SK-N-SH treated with all-trans-retinoic acid at 6 μM for 48 hours (cell line): ENCODE results near the gene STAM.

Source experiments
- ATAC-seq: fragments of 200-7000 bp; cut with Tn5 transposase; 3 replicates; pipeline ENCODE4 v1.9.1; 2020; ENCODE audit warnings: mild to moderate bottlenecking, moderate library complexity
- ARNTL ChIP-seq: fragments of 450-650 bp; formaldehyde crosslinking; IDR thresholded peaks from 2 replicates; pipeline ENCODE4 v1.5.0; 2020; ENCODE audit warnings: low read depth, mild to moderate bottlenecking, moderate library complexity, borderline replicate concordance
- BACH2 ChIP-seq: fragments of 250-450 bp; sonication (Bioruptor Pico); IDR thresholded peaks from 2 replicates; pipeline ENCODE4 v1.9.0; 2021; ENCODE audit warnings: mild to moderate bottlenecking, borderline replicate concordance
- CREB5 ChIP-seq: fragments of 250-450 bp; sonication (Bioruptor Pico); IDR thresholded peaks from 2 replicates; pipeline ENCODE4 v1.5.1; 2020; ENCODE audit warnings: low read depth, mild to moderate bottlenecking, moderate library complexity
- CSDC2 ChIP-seq: fragments of 250-450 bp; sonication (Bioruptor Pico); IDR thresholded peaks from 2 replicates; pipeline ENCODE4 v1.5.0; 2020; ENCODE audit warnings: mild to moderate bottlenecking, moderate library complexity
- CSRNP3 ChIP-seq: fragments of 250-450 bp; sonication (Bioruptor Pico); IDR thresholded peaks from 2 replicates; pipeline ENCODE4 v1.5.1; 2021; ENCODE audit warnings: mild to moderate bottlenecking, moderate library complexity
- ESRRG ChIP-seq: fragments of 250-450 bp; sonication (Bioruptor Pico); IDR thresholded peaks from 2 replicates; pipeline ENCODE4 v1.6.1; 2021; ENCODE audit warnings: mild to moderate bottlenecking
- GLIS3 ChIP-seq: fragments of 250-450 bp; sonication (Bioruptor Pico); IDR thresholded peaks from 2 replicates; pipeline ENCODE4 v1.5.0; 2020; ENCODE audit warnings: mild to moderate bottlenecking, moderate library complexity
- ISL1 ChIP-seq: fragments of 250-450 bp; sonication (Bioruptor Pico); IDR thresholded peaks from 2 replicates; pipeline ENCODE4 v2.1.2; 2022; ENCODE audit warnings: mild to moderate bottlenecking, moderate library complexity
- OSR1 ChIP-seq: fragments of 250-450 bp; sonication (Bioruptor Pico); IDR thresholded peaks from 2 replicates; pipeline ENCODE4 v1.8.0; 2022; ENCODE audit warnings: moderate library complexity, mild to moderate bottlenecking, inconsistent platforms
- PPARA ChIP-seq: fragments of 250-450 bp; sonication (Bioruptor Pico); IDR thresholded peaks from 2 replicates; pipeline ENCODE4 v1.5.0; 2020; ENCODE audit warnings: mild to moderate bottlenecking, borderline replicate concordance
- RARB ChIP-seq: fragments of 250-450 bp; sonication (Bioruptor Pico); IDR thresholded peaks from 2 replicates; pipeline ENCODE4 v1.8.0; 2021; ENCODE audit warnings: mild to moderate bottlenecking, moderate library complexity
- SNAI2 ChIP-seq: fragments of 250-450 bp; sonication (Bioruptor Pico); IDR thresholded peaks from 2 replicates; pipeline ENCODE4 v1.5.0; 2020; ENCODE audit warnings: mild to moderate bottlenecking, moderate library complexity
- TOX ChIP-seq: fragments of 250-450 bp; sonication (Bioruptor Pico); IDR thresholded peaks from 2 replicates; pipeline ENCODE4 v1.8.0; 2021; ENCODE audit warnings: mild to moderate bottlenecking, moderate library complexity, borderline replicate concordance
- TSHZ2 ChIP-seq: fragments of 250-450 bp; sonication (Bioruptor Pico); IDR thresholded peaks from 2 replicates; pipeline ENCODE4 v1.5.0; 2020; ENCODE audit warnings: mild to moderate bottlenecking, moderate library complexity
- ZNF565 ChIP-seq: fragments of 450-650 bp; formaldehyde crosslinking; conservative IDR thresholded peaks from 2 replicates; pipeline ENCODE4 v1.5.0; 2020; ENCODE audit warnings: low read depth, mild to moderate bottlenecking, moderate library complexity
- ZNF8 ChIP-seq: fragments of 450-650 bp; formaldehyde crosslinking; IDR thresholded peaks from 2 replicates; pipeline ENCODE4 v1.5.0; 2020; ENCODE audit warnings: mild to moderate bottlenecking, moderate library complexity
- TF ChIP-seq, protein P1 (sequence below): fragments of 250-450 bp; sonication (Bioruptor Pico); IDR thresholded peaks from 2 replicates; pipeline ENCODE4 v1.8.0; 2020; ENCODE audit warnings: mild to moderate bottlenecking, moderate library complexity, borderline replicate concordance
- TF ChIP-seq, protein P2 (sequence below): fragments of 250-450 bp; sonication (Bioruptor Pico); IDR thresholded peaks from 2 replicates; pipeline ENCODE4 v1.8.0; 2021; ENCODE audit warnings: low read depth, mild to moderate bottlenecking, moderate library complexity, borderline replicate concordance

The STAM gene

GRCh38 chr10:17624996-17625395 lies 19.0 kb upstream of the STAM start:
- TF ChIP-seq PPARA: no peak
- no peak for TF ChIP-seq ZNF565 (CRISPR knock-in tag)
- TF ChIP-seq, protein P1, sequence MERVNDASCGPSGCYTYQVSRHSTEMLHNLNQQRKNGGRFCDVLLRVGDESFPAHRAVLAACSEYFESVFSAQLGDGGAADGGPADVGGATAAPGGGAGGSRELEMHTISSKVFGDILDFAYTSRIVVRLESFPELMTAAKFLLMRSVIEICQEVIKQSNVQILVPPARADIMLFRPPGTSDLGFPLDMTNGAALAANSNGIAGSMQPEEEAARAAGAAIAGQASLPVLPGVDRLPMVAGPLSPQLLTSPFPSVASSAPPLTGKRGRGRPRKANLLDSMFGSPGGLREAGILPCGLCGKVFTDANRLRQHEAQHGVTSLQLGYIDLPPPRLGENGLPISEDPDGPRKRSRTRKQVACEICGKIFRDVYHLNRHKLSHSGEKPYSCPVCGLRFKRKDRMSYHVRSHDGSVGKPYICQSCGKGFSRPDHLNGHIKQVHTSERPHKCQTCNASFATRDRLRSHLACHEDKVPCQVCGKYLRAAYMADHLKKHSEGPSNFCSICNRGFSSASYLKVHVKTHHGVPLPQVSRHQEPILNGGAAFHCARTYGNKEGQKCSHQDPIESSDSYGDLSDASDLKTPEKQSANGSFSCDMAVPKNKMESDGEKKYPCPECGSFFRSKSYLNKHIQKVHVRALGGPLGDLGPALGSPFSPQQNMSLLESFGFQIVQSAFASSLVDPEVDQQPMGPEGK (CRISPR knock-in tag): no peak
- no peak for TF ChIP-seq ARNTL (CRISPR knock-in tag)
- no peak for TF ChIP-seq CSDC2 (CRISPR knock-in tag)
- TF ChIP-seq GLIS3 (CRISPR knock-in tag): no peak
- TF ChIP-seq CREB5 (CRISPR knock-in tag): no peak
- TF ChIP-seq BACH2: no peak
- TF ChIP-seq ESRRG (CRISPR knock-in tag): no peak
- no peak for TF ChIP-seq TSHZ2
- TF ChIP-seq, protein P2, sequence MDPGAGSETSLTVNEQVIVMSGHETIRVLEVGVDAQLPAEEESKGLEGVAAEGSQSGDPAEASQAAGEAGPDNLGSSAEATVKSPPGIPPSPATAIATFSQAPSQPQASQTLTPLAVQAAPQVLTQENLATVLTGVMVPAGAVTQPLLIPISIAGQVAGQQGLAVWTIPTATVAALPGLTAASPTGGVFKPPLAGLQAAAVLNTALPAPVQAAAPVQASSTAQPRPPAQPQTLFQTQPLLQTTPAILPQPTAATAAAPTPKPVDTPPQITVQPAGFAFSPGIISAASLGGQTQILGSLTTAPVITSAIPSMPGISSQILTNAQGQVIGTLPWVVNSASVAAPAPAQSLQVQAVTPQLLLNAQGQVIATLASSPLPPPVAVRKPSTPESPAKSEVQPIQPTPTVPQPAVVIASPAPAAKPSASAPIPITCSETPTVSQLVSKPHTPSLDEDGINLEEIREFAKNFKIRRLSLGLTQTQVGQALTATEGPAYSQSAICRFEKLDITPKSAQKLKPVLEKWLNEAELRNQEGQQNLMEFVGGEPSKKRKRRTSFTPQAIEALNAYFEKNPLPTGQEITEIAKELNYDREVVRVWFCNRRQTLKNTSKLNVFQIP (CRISPR knock-in tag): no peak
- TF ChIP-seq CSRNP3 (CRISPR knock-in tag): no peak
- TF ChIP-seq OSR1 (CRISPR knock-in tag): no peak
- no peak for TF ChIP-seq TOX (CRISPR knock-in tag)
- no peak for TF ChIP-seq ZNF8 (CRISPR knock-in tag)
- peak; percentile 20; the same call in 1 of the 3 replicates for ATAC-seq

DNA sequence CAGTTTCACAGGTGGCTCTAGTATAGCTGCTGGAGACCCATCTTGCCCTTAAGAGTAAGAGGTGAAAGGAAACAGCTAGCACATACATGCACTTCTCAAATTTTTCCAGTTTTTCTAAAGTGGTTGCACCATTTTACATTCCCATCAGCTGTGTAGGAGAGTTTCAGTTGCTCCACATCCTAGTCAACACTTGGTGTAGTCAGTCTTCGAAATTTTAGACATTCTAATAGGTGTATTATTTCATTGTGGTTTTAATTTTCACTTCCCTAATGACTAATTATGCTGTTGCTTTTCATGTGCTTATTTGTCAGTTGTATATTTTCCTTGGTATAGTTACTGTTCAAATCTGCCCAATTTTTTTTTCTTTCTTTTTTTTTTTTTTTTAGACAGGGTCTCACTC lies 17.3 kb upstream of the STAM start:
- TF ChIP-seq CSRNP3 (CRISPR knock-in tag) (no peak), RARB (CRISPR knock-in tag) (no peak), TOX (CRISPR knock-in tag) (no peak), TSHZ2 (no peak), SNAI2 (CRISPR knock-in tag) (no peak), ESRRG (CRISPR knock-in tag) (no peak), BACH2 (no peak), CREB5 (CRISPR knock-in tag) (no peak), PPARA (no peak), ARNTL (CRISPR knock-in tag) (no peak), ISL1 (CRISPR knock-in tag) (no peak), OSR1 (CRISPR knock-in tag) (no peak), CSDC2 (CRISPR knock-in tag) (no peak)
- TF ChIP-seq, protein P1 (CRISPR knock-in tag): no peak
- TF ChIP-seq, protein P2 (CRISPR knock-in tag): no peak
- no peak for ATAC-seq
